Nephron progenitor cell (in vitro differentiated cells): ENCODE data around the gene XPO5.

Experiments used
- DNase-seq: peaks from one replicate; pipeline ENCODE4 v3.0.0; 2021
- H3K27ac Mint-ChIP-seq: 2 replicates; pipeline ENCODE4 v1.8.0; 2021; ENCODE audit warnings: mild to moderate bottlenecking, moderate library complexity, mixed read lengths
- H3K27me3 Mint-ChIP-seq: 2 replicates; pipeline ENCODE4 v1.8.0; 2021; ENCODE audit warnings: mild to moderate bottlenecking, low read depth, mixed read lengths; ENCODE audit not compliant: poor library complexity
- H3K36me3 Mint-ChIP-seq: 2 replicates; pipeline ENCODE4 v1.8.0; 2021; ENCODE audit warnings: low read depth, mixed read lengths
- H3K4me1 Mint-ChIP-seq: 2 replicates; pipeline ENCODE4 v1.8.0; 2021; ENCODE audit warnings: mixed read lengths
- H3K4me3 Mint-ChIP-seq: 2 replicates; pipeline ENCODE4 v1.8.0; 2021; ENCODE audit warnings: mild to moderate bottlenecking, moderate library complexity, mixed read lengths
- H3K9me3 Mint-ChIP-seq: 2 replicates; pipeline ENCODE4 v1.8.0; 2021; ENCODE audit warnings: mild to moderate bottlenecking, moderate library complexity, mixed read lengths
- CTCF ChIP-seq: fragments of 200-600 bp; sonication (generic); IDR thresholded peaks from 2 replicates; pipeline ENCODE4 v1.5.0; 2021; ENCODE audit warnings: antibody characterized with exemption

The XPO5 gene

GRCh38 chr6:43478008-43478372, 97.8 kb downstream of the XPO5 start:
- H3K36me3 Mint-ChIP-seq, result peaks cover under 1% of the 10 kb centered on the region
- peaks cover 9% of the 10 kb centered on the region for H3K27me3 Mint-ChIP-seq
- H3K27ac Mint-ChIP-seq, result peak overlapping the region; percentile 81
- peaks cover 65% of the 10 kb centered on the region for H3K4me1 Mint-ChIP-seq
- TF ChIP-seq CTCF, result no peak
- DNase-seq, result no peak
- peak overlapping the region; percentile 92 for H3K4me3 Mint-ChIP-seq
- H3K9me3 Mint-ChIP-seq, result no peaks in the 10 kb centered on the region

DNA sequence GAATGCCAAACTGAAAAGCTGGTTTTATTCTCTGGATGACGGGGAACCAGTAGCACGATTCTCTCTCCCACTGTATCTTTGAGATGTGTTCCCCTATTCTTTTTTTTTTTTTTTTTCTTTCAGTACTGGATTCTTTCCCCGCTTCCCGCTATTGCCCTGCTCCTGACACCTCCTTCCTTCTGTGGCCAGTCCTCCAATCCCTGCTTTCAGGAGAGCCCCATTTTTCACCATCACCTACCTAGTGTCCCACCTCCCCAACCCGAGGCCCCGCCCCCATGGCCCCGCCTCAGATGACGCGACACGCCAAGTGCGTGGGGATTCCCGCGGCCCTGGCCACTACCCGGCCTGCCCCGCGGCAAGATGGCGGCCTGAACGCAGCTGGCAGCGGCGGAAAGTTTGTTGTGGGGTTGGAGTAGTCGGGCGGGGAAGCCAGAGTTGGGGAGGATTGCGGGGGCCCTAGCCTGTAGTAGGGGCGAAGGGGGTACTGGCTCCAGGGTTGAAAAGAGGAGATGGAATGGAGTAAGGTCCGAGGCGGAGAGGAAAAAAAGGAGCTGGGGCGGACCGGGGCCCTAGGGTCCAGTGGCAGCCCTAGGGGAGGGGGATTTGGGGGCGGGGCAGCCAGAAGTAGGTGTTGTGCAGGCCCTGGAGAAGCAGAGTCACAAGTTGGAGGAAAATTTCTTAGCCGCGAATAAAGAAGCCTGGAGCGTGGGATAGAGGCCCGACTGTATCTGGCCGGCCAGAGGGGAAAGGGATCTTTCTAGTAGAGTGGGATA, 98.4 kb downstream of the XPO5 start, which contains the start of gene TJAP1:
TJAP1 (plus strand) TSS at position 336 of the 773 bp plus-strand sequence. CDS start 21,432 bp downstream, outside the sequence.
- DNase-seq, result peak; percentile 98
- H3K4me1 Mint-ChIP-seq, result peaks cover 63% of the 10 kb centered on the region
- no peaks in the 10 kb centered on the region for H3K36me3 Mint-ChIP-seq
- peak within 1 kb of the TSS; percentile 81 for H3K27ac Mint-ChIP-seq
- TF ChIP-seq CTCF, result no peak
- no peaks in the 10 kb centered on the region for H3K9me3 Mint-ChIP-seq
- peak within 1 kb of the TSS; percentile 92 for H3K4me3 Mint-ChIP-seq
- H3K27me3 Mint-ChIP-seq, result peaks cover 9% of the 10 kb centered on the region

- no peaks in the 10 kb centered on the region for H3K9me3 Mint-ChIP-seq
- TF ChIP-seq CTCF, result no peak
- H3K4me1 Mint-ChIP-seq, result peaks cover 57% of the 10 kb centered on the region
- DNase-seq, result no peak
- no peaks in the 10 kb centered on the region for H3K36me3 Mint-ChIP-seq
- peak overlapping the region; percentile 81 for H3K27ac Mint-ChIP-seq
- peak overlapping the region; percentile 92 for H3K4me3 Mint-ChIP-seq
- H3K27me3 Mint-ChIP-seq, result peaks cover 6% of the 10 kb centered on the region
Measured at GRCh38 chr6:43476746-43477145, 99.1 kb downstream of the XPO5 start.

DNA sequence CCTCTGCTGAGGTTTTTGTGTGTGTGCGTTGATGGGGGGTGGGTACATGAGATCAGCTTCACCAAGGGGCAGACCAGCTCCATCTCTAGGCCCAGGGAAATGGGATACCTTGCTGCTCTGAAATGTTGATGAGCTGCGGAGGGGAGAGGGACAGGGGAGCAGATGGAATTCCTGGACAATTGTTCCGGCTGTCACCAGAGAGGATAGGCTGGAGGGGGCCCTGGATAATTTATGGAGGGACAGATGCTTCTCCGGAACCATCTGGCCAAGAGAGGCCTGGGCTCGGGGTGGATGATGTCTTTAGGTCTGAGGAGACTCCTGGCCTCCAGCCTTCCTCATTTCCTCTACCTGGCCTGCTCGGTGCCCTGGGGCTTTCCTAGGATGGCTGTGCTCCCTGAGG, 100.3 kb downstream of the XPO5 start:
- no peaks in the 10 kb centered on the region for H3K36me3 Mint-ChIP-seq
- no peak for TF ChIP-seq CTCF
- no peak overlapping the region for H3K27ac Mint-ChIP-seq
- peaks cover 13% of the 10 kb centered on the region for H3K27me3 Mint-ChIP-seq
- DNase-seq, result no peak
- no peak overlapping the region for H3K4me3 Mint-ChIP-seq
- no peaks in the 10 kb centered on the region for H3K9me3 Mint-ChIP-seq
- H3K4me1 Mint-ChIP-seq, result peaks cover 47% of the 10 kb centered on the region

GRCh38 chr6:43472515-43472914, 103.3 kb downstream of the XPO5 start:
- H3K27ac Mint-ChIP-seq, result no peak overlapping the region
- peaks cover 27% of the 10 kb centered on the region for H3K4me1 Mint-ChIP-seq
- H3K36me3 Mint-ChIP-seq, result no peaks in the 10 kb centered on the region
- DNase-seq, result no peak
- H3K4me3 Mint-ChIP-seq, result no peak overlapping the region
- H3K9me3 Mint-ChIP-seq, result no peaks in the 10 kb centered on the region
- peaks cover 13% of the 10 kb centered on the region for H3K27me3 Mint-ChIP-seq
- no peak for TF ChIP-seq CTCF
